Embryonic facial prominence (tissue), 1 donor: Measurements from ENCODE around the gene CROCC2.

Source experiments
- DNase-seq: peaks from one replicate; pipeline ENCODE4 v3.0.0-alpha.2; 2016; ENCODE audit errors: extremely low spot score

The CROCC2 gene

GRCh38 chr2:240987588-240987987, 81.5 kb downstream of the CROCC2 start:
- DNase-seq = no peak

GRCh38 chr2:240988146-240988545, 82.0 kb downstream of the CROCC2 start:
- no peak for DNase-seq

- DNase-seq = no peak
Measured at GRCh38 chr2:240988571-240989271, 82.6 kb downstream of the CROCC2 start.

- no peak for DNase-seq
Measured at GRCh38 chr2:240989451-240990265, 83.5 kb downstream of the CROCC2 start.

- DNase-seq = no peak
Measured at GRCh38 chr2:240990266-240990529, 84.1 kb downstream of the CROCC2 start.

GRCh38 chr2:240990726-240991377, 84.7 kb downstream of the CROCC2 start:
- no peak for DNase-seq

- no peak for DNase-seq
Measured at GRCh38 chr2:240991378-240992263, 85.5 kb downstream of the CROCC2 start.

GRCh38 chr2:240992572-240993291, 86.6 kb downstream of the CROCC2 start:
- DNase-seq = no peak

GRCh38 chr2:240993446-240994170, 87.5 kb downstream of the CROCC2 start:
- DNase-seq = no peak

- DNase-seq = no peak
Measured at GRCh38 chr2:240994171-240994896, 88.2 kb downstream of the CROCC2 start.

GRCh38 chr2:240995041-240996021, 89.2 kb downstream of the CROCC2 start:
- no peak for DNase-seq

GRCh38 chr2:240996161-240996833, 90.2 kb downstream of the CROCC2 start:
- DNase-seq = no peak

GRCh38 chr2:240996834-240997140, 90.7 kb downstream of the CROCC2 start:
- DNase-seq = no peak

- no peak for DNase-seq
Measured at GRCh38 chr2:240997141-240997855, 91.2 kb downstream of the CROCC2 start.

GRCh38 chr2:240997856-240998705, 91.9 kb downstream of the CROCC2 start, which contains the start of gene SNED1:
SNED1 (plus strand) TSS chr2:240998618; CDS start chr2:240998838, 220 bp downstream.
- DNase-seq = no peak

- DNase-seq = no peak
Measured at GRCh38 chr2:240998706-240998994, 92.5 kb downstream of the CROCC2 start.
